ENCODE results near the gene CDKAL1.

GRCh38 chr6:20559924-20560551 is 25.8 kb downstream of the CDKAL1 start:
- TF ChIP-seq SUZ12 (IDR thresholded peaks at IDR 0.05) (no peak), SP1 (IDR thresholded peaks at IDR 0.05) (no peak), CTBP1 (IDR thresholded peaks at IDR 0.05; ENCODE audit: borderline replicate concordance) (no peak), FOXM1 (IDR thresholded peaks at IDR 0.05; ENCODE audit: borderline replicate concordance) (no peak), PKNOX1 (IDR thresholded peaks at IDR 0.05) (no peak), ARNT (IDR thresholded peaks at IDR 0.05) (no peak), BHLHE40 (IDR thresholded peaks at IDR 0.05; ENCODE audit: borderline replicate concordance) (no peak)
